GM12892 (cell line): ENCODE results near the gene SCGB1D2. TPM values are rescaled to one million over a fixed set of nuclear protein-coding genes. Genes with fewer than 3 reads are reported as not detected.
"Not testable (repeated sequence)": the region's sequence is repeated elsewhere in the genome, so short reads cannot be mapped to it uniquely, and the experiment has no call there.

Experiments
- DNase-seq: peaks from one replicate; pipeline ENCODE4 v3.0.0; 2011; ENCODE audit not compliant: insufficient read length
- FAIRE-seq: peaks from 2 replicates; lab custom pipeline; 2011; peaks lifted over from hg19 to GRCh38; lab: Jason Lieb, UNC
- POLR2A ChIP-seq: IDR thresholded peaks from 2 replicates; pipeline ENCODE4 v1.6.1; 2011; ENCODE audit warnings: low read depth, low read length, control low read depth
- POLR2AphosphoS5 ChIP-seq: IDR thresholded peaks from 2 replicates; pipeline ENCODE4 v1.6.1; 2011; ENCODE audit warnings: low read depth, low read length, control low read depth
- TAF1 ChIP-seq: IDR thresholded peaks from 2 replicates; pipeline ENCODE4 v1.6.1; 2011; ENCODE audit warnings: low read depth, mild to moderate bottlenecking, control low read depth, low read length, borderline replicate concordance
- polyA plus RNA-seq: library from polyadenylated mRNA; unstranded; fragments of >200 nt; gene quantifications from one replicate; pipeline ENCODE4 v1.2.1, GENCODE V29; 2012; ENCODE audit warnings: missing spikeins, inconsistent platforms; ENCODE audit not compliant: missing spikeins

The SCGB1D2 gene, protein sequence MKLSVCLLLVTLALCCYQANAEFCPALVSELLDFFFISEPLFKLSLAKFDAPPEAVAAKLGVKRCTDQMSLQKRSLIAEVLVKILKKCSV
- not detected for polyA plus RNA-seq

DNA sequence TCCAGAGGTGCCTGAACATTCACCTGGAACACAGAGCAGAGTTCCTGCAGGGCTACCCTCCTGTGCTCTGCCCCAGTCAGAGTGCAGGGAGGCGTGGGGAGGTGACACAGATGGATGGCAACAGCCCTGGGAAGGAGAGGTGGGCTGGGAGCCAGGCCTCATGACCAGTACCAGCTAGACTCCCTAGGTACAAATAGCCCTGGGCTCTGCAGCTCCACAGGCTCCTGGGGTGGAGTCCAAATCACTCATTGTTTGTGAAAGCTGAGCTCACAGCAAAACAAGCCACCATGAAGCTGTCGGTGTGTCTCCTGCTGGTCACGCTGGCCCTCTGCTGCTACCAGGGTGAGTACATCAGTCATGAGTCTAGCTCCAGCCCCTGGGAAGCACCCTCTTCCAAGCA, at the start of gene SCGB1D2:
Gene SCGB1D2, plus strand, starts transcription at position 219 of the 400 bp plus-strand sequence. Its CDS starts 69 bp downstream, at position 288.
- FAIRE-seq (no peak), DNase-seq (no peak)
- TF ChIP-seq POLR2AphosphoS5 (no peak), POLR2A (no peak), TAF1 (no peak)

DNA sequence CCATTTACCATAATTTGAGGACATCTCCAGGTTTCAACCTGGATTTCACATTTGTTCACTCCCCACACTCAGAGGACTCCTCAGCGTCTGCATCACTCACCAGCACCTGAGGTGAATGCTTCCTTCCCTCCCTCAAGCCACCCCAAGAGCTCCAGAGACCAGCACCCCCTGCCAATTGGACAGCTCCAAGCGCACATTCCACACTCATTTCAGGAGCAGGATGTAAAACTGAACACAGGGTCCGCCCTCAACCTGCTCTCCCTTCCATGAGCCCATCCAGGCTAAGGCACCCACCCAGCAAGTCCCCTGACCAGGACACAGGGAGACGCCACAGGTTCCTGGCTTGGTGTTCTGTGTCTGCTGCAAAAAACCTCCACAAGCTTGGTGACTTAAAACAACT, 48.1 kb upstream of the SCGB1D2 start:
- no peak for DNase-seq
- no peak for FAIRE-seq
- TF ChIP-seq POLR2AphosphoS5 (no peak), TAF1 (no peak), POLR2A (no peak)

DNA sequence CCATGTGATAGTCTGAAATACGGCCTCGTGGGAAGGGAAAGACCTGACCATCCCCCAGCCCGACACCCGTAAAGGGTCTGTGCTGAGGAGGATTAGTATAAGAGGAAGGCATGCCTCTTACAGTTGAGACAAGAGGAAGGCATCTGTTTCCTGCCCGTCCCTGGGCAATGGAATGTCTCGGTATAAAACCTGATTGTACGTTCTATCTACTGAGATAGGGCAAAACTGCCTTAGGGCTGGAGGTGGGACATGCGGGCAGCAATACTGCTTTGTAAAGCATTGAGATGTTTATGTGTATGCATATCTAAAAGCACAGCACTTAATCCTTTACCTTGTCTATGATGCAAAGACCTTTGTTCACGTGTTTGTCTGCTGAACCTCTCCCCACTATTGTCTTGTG, 47.0 kb upstream of the SCGB1D2 start:
- not testable (repeated sequence) for FAIRE-seq, DNase-seq

DNA sequence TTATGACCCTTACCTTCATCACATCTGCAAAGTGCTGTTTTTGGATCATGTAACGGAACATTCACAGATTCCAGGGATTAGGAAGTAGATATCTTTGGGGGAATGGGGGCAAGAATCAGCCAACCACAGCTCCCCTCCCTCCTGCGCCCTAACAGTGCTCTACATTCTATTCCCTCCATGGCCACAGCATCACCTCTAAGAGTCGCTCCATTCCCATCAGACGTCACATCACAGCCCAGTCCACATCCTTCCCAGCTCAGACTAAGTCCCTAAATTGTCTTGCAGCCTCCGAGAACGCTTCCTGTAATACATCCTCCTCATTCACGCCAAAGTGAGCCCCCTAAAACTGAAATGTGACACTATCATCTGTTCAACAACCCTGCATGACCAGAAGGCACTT, 46.1 kb upstream of the SCGB1D2 start:
- TF ChIP-seq POLR2AphosphoS5 (no peak), POLR2A (no peak), TAF1 (no peak)
- DNase-seq = no peak
- no peak for FAIRE-seq

DNA sequence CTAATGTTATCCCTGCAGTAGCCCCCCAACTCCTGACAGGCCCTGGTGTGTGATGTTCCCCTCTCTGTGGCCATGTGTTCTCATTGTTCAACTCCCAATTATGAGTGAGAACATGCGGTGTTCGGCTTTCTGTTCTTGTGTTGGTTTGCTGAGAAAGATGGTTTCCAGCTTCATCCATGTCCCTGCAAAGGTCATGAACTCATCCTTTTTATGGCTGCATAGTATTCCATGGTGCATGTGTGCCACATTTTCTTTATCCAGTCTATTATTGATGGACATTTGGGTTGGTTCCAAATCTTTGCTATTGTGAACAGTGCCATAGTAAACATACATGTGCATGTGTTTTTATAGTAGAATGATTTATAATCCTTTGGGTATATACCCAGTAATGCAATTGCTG, 44.6 kb upstream of the SCGB1D2 start:
- DNase-seq, FAIRE-seq: not testable (repeated sequence)

DNA sequence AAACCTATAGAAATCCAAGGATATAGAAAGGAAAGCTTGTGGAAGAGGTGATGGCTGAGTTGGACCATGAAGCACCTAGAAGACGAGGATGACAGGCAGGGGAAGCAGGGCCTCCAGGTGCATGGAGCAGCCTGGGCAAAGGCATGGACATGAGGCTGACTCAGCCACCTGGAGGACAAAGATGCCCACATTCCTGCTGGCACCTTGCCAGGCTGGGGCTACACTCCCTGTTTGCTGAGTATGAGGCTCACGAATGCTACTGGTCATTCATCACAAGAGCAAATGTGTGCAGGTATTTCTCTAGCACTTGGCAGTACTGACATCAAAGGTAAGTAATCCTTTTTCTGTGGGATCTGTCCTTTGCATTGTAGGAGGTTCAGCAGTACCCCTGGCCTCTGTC, 40.7 kb upstream of the SCGB1D2 start:
- TF ChIP-seq TAF1 = no peak
- no peak for TF ChIP-seq POLR2A
- no peak for TF ChIP-seq POLR2AphosphoS5
- DNase-seq (no peak), FAIRE-seq (no peak)

DNA sequence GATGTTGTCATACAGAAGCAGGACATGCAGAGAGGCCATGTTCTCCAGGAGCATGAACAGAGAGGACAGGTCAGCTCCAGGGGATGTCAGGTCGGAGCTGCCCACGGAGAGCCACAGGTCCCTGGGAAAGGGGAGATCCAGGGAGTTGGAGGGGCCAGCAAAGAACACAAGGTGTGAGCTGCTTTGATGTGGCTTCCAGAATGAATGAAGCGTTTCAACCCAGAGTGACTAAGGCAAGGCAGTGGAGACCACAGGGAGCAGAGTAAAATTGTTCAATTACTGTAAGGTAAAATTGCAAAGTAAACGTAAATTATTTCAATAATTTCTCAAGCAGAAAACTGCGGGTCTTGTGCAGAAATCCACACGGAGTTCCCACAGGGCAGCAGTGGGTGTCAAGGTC, 39.1 kb upstream of the SCGB1D2 start:
- DNase-seq (no peak), FAIRE-seq (no peak)
- TF ChIP-seq POLR2AphosphoS5 = no peak
- TF ChIP-seq POLR2A = no peak
- TF ChIP-seq TAF1 = no peak

DNA sequence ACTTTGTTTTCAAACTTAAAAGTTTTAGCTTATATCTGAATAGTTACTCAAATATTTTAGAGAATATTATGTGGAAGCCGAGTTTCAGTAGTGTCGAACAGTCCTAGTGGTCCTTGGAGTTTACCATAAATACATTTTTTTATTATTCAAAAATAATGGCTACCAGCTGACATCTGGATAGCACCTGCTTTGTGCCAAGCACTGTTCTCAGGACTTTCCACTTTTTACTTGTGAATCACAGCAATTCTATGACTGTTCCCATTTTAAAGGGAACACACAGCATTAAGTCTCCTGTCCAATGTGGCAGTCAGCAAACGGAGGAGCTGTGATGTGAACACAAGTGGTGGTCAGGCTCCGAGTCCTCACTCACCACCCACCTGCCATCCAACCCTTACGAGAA, 37.6 kb upstream of the SCGB1D2 start:
- DNase-seq = no peak
- no peak for FAIRE-seq
- TF ChIP-seq TAF1 (no peak), POLR2A (no peak), POLR2AphosphoS5 (no peak)

DNA sequence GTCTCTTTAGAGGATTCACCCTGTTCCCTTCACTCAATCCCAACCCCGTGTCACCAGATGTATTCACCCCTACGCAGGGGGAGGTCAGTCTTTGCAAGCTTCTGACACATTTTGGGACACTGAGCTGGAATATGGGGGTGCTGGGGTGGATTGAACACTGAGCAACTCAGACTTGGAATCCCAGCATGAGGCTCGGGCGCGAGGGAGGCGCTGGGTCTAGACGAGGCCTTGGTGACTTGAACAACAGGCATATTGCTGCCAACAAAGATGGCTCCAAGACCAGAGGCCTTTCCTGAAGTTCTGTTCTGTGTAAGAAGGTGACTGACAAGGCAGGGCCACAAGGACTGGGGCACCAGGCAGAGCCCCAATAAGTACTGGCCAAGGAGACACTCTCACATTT, 36.6 kb upstream of the SCGB1D2 start:
- TF ChIP-seq POLR2AphosphoS5 (no peak), POLR2A (no peak), TAF1 (no peak)
- FAIRE-seq (no peak), DNase-seq (no peak)

DNA sequence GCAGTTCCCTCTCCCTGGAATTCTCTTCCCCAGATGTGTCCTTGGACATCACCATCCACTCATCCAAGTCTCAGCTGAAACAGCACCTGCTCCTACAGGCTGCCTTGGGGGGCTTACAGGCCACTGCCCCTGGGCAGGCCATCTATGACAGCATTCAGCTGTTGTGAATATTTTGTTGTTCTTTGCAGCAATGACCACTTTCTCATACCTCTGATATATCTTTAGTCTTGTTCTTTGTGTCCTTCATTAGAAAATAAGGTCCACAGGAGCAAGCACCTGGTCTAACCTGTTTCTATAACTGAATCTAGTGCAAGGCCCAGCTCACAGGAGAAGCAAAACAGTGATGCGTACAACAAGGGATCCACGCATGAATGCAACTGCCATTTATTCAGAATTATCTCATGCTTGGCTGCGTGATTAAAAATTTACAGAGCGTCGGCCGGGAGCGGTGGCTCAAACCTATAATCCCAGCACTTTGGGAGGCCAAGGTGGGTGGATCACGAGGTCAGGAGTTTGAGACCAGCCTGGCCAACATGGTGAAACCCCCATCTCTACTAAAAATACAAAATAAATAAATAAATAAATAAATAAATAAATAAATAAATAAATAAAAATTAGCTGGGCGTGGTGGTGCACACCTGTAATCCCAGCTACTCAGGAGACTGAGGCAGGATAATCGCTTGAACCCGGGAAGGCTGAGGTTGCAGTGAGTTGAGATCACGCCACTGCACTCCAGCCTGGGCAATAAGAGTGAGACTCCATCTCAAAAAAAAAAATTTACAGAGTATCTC, 35.6 kb upstream of the SCGB1D2 start:
- not testable (repeated sequence) for FAIRE-seq, DNase-seq

DNA sequence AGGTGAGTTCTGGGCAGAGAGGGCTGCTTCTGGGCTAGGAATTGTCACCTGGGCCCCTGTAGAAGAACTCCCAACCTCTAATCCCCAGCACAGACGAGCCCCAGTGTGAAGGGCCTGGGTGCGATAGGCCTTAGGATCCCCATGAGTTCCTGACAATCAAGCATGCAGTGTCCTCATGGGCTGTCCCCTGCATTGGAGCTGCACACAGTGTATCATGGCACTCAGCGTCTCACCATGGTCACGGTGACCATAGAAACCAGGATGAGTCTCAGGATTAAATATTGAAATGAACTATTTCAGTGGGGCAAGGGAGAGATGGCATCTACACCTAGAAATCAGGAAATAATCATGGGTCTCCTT, 33.3 kb upstream of the SCGB1D2 start:
- no peak for TF ChIP-seq POLR2A
- no peak for TF ChIP-seq TAF1
- TF ChIP-seq POLR2AphosphoS5 = no peak
- no peak for DNase-seq
- no peak for FAIRE-seq

DNA sequence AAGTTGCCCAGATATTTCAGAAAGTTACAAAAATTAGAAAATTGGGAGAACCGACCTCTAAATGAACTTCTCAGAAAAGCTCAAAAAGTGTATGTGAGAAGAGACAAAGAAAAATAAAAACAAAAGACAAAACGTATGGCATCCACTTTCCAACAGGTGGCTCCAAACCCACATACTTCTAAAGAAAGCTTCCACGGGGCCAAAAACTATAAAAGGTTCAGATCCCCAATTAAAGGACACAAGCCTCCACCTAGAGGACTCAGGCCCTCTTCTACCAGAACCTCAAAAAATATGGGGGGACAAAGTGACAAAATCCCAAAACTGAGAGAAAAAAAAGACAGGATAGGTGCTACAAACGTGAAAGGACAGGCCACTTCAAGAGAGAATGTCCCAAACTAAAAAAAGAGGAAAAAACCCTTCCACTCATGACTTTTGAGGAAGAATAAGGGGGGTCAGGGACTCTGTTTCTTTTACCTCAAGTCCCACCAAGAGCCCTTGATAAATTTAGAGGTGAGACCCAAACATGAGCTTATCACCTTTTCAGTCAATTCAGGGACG, 24.8 kb upstream of the SCGB1D2 start:
- no peak for DNase-seq
- TF ChIP-seq POLR2A (no peak), TAF1 (no peak), POLR2AphosphoS5 (no peak)
- no peak for FAIRE-seq

DNA sequence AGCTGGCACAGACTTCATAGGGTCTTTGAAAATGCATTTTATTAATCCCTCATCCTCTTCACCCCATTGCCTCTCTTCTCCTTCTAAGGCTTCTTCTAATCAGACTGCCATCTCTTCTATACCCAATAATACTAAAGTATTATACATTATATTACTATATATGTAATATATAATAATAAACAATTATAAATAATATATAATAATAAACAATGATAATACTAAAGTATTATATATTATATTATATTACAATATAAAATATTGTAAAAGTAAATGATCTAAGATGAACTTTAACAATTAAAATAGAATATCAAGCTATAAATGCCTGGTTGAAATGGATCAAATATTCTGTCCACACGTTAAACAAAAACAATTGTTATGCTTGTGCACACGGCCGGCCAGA, 20.5 kb upstream of the SCGB1D2 start:
- TF ChIP-seq POLR2A (no peak), POLR2AphosphoS5 (no peak), TAF1 (no peak)
- no peak for FAIRE-seq
- DNase-seq = no peak

DNA sequence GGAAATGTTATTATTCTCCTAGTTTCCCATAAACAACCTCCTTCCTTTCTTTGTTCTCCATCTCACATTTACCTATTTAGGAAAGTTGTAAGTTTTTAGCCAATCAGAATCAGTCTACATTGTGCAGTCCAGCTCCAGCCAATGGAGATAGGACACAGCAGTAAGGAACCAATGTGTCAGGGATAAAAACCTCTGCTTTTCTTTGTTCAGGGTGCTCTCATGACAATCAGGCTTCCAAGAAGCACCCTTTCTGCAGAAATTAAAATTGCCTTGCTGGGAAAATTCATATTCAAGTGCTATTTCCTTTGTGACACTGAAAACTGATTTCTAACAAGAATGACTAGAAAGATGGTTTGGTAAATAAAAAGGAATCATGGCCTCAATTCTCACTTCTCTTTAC, 18.9 kb upstream of the SCGB1D2 start:
- TF ChIP-seq TAF1 (no peak), POLR2AphosphoS5 (no peak), POLR2A (no peak)
- DNase-seq = no peak
- FAIRE-seq = peak; percentile 40
